HG03565 (cell line): ENCODE results near the gene SLC18A3.
A peak's percentile ranks its signal among the peaks of the same experiment; 100 is the strongest.

Source experiments
- ATAC-seq: cut with Tn5 transposase; IDR thresholded peaks from one replicate; pipeline ENCODE4 v1.9.1; 2021; ENCODE audit warnings: mild to moderate bottlenecking, moderate library complexity; ENCODE audit not compliant: unreplicated experiment

The SLC18A3 gene

DNA sequence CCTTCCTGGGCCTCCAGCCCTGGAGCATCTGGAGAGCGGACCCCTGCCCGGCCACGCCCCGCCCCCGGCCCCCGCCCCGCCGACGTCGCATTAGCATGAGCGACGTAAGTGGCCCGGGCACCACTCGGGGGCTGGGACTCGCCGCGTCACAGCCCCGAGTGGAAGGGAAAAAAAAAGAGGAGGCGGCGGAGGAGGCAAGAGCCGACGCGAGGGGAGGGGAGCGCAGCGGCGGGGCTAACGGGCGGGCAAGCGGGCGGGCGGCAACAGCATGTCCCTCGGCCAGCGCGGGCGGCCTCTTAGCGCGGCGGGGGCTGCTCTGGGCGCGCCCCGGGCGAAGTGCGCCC lies at the start of gene SLC18A3:
SLC18A3 (plus strand) TSS at position 197 of the 344 bp plus-strand sequence. CDS start 431 bp downstream, outside the sequence.
- no peak for ATAC-seq

DNA sequence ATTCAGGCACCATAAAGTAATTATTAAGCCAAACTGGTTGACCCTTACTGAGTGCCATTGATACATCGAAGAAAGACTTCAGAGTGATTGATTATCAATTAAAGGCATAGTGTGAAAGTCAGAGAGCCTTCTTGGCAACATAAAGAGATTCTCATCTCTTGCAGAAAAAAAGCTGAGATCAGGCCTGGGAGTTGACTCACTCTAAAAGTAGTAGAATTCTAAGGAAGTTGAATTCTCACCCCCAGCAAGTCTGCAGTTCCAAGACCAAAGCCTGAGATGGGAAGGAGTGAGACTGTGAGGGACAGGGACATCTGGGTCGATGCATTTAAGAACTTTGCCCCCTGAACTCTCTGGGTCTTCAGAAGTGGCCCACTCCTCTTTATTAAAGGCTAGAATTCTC lies 49.6 kb upstream of the SLC18A3 start:
- ATAC-seq: no peak

DNA sequence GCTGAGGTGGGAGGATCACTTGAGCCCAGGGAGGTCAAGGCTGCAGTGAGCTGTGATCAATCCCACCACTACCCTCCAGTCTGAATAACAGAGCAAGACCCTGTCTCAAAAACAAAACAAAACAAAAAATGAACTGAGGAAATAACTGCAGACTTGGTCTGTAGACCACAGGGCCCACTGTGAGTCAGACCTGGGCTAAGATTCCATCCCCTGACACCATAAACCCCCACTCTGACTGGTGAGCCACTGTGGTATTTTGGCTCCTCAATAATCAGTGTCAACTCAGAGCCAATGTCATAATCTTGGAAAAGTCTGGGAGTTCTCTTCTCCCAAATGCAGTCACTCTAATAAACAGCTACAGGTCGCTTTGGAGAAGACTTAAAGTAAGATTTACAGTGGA lies 47.2 kb upstream of the SLC18A3 start:
- no peak for ATAC-seq

DNA sequence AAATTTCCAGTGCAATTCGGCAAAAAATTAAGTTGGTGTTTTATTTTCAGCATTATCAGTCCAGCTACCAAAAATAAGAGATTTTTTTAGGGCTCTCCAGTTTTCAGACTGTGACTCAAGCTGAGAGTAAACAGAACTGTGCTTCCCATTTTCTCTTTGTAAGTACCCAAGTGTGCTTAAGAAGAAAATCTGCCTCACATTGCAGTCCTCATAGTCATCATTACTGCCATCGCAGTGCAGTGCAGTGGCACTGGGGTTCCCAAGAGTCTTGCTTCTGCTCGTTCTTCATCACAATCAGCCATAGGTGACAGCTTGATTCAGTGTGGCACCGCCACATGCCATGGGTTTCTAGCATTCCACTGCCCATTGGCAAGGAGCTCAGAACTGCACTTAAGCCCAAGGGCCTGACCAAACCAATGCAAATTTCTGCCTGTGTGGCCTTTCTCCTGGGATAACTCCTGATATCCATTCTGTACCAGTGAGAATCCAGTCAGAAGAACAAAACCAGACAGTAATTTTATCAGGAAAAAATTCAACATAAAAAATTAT lies 45.6 kb upstream of the SLC18A3 start:
- ATAC-seq: no peak

DNA sequence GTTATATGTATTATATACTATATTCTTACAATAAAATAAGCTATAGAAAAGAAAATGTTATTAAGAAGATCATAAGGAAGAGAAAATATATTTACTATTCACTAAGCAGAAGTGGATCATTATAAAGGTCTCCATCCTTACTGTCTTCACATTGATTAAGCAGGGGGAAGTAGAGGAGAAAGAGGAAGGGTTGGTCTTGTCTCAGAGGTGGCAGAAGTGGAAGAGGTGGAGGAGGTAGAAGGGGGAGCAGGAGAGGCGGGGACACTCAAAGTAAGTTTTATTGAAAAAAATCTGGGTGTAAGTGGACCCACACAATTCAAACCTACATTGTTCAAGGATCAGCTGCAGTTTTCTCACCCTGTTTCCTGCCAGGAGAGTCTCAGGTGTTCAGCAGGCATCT lies 42.3 kb upstream of the SLC18A3 start:
- ATAC-seq: peak; percentile 14

DNA sequence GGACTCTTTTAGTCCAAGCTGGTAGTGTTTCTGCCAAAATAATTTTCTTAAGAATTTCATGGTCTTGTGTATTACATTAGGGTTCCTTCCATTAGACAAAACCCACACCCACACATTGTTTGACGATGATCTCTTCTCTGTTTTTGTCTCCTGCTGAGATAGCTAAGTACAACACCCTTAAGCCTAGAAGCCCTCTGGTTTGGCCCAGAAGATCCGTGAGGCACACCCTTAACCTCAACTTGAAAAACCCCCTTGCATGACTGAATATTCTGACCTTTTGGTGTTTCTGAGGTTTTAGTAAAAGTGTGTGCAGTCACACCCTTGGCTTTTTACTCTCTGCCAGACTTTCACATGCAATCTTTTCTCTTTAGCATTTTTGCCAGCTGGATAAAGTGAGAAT lies 41.9 kb upstream of the SLC18A3 start:
- peak; percentile 71 for ATAC-seq

DNA sequence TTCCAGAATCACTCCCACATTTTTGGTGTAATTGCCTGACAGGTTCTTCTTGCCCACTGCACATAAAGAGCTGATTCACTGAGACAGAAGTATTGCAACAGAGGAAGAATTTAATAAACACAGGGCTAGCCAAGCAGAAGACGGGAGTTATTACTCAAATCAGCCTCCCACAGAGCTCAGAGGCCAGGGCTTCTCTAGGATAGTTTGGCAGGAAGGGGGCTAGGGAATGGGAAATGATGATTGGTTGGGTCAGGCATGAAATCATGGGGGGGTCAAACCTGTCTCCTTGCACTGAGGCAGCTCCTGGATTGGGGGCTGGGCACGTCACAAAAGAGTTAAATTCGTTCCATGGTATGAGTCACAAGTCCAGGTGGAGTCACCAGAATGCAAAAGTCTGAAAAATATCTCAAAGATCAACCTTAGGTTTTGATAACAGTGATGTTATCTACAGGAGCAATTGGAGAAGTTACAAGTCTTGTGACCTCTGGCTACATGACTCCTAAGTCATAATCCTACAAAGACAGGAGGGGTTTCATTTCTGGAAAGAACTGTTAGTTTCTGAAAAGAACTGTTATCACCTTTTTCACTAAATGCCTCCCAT lies 41.0 kb upstream of the SLC18A3 start:
- no peak for ATAC-seq

DNA sequence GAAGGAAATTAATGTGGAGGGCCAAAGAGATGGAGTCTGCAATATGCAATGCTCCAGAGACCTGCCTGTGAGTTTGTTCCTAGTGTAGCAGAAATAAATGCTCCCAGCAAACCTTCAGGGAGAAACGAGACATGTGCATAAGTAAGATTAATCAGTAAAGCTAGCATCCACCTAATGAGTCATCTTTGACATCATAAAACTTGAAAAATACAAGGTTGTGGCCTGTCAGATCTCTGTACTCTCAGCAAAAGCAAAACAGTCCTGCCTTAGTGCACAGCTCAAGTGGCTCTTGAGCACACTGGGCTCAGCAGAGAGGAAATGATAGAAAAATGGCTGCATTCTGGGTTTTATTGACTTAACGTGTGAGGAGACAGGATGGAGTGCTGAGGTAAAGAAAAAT lies 38.7 kb upstream of the SLC18A3 start:
- ATAC-seq: no peak

DNA sequence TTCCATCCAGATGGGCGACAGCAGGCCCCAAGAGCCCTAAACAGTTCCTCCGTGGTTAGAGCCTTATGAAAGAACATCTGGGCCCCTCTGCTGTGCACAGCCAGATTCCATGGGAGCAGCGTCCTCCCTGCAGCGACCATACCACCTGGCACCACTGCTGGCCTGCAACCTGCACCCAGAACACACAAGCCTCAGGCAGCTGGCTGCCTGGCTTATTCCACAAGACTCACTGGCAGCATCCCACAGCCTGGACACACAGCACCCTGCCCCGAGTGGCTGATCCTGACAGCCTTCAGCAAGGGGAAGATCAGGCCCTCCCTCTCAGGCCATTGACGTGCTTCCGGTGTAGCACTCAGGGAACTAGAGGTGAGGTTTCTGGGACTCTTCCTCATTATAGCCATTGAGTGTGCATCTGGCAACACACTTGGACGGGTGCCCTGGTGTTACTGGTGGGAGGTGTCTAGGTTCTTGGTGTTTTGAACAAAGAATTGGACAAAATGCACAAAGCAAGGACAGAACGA lies 37.5 kb upstream of the SLC18A3 start:
- no peak for ATAC-seq

DNA sequence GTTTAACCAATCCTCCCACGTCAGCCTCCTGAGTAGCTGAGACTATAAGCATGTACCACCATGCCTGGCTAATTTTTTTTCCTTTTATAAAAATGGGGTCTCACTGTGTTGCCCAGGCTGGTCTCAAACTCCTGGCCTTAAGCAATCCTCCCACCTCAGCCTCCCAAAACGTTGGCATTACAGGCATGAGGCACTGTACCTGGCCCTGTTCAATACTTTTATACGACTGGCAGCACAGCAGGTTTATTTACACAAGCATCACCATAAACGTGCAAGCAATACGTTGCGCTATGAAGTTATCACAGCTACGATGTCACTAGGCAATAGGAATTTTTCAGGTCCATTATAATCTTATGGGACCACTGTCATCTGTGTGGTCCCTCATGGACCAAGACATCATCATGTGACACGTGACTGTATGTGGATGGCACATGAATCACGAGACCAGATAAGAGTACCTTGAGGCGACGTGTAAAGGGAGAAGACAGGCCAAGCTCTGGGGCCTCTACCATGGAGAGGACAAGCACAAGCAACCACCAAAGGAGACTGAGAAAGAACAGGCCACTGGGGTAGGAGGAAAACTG lies 34.5 kb upstream of the SLC18A3 start:
- no peak for ATAC-seq

DNA sequence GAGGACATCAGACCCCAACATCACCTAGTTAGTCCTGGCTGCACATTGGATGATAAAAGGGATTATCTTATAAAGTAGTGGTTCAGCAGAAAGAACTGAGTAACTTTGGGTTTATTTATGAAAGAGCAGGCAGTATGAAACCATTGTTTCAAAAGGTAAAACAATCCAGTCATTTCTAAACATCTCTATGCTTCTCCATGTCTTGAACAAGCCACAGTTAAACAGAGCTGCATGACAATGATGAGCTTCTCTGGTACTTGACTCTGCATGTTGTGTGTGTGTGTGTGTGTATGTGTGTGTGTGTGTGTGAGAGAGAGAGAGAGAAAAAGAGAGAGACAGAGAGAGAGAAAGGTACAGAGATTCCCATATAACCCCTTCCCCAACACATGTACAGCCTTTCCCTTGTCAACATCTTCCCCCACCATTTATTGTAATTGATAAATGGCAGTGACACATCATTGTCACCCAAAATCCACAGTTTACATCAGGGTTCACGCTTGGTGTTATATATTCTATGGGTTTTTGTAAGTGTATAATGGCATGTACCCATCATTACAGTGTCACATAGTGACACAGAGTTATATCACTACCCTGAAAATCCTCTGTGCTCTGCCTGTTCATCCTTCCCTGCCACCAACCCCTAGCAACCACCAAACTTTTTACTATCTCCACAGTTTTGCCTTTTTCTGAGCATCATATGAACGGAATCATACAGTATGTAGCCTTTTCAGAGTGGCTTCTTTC lies 32.8 kb upstream of the SLC18A3 start:
- no peak for ATAC-seq

DNA sequence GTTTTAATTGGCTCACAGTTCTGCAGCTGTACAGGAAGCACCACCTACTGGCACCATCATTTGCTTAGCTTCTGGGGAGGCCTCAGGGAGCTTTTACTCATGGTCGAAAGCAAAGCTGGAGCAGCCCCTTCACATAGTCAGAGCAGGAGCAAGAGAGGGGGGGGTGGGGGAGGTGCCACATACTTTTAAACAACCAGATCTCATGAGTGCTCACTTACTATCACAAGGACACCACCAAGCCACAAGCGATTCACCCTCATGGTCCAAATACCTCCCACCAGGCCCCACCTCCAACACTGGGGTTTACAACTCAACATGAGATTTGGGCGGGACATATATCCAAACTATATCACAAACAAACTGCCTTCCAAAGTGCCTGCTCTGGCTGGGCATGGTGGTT lies 31.7 kb upstream of the SLC18A3 start:
- ATAC-seq: no peak

DNA sequence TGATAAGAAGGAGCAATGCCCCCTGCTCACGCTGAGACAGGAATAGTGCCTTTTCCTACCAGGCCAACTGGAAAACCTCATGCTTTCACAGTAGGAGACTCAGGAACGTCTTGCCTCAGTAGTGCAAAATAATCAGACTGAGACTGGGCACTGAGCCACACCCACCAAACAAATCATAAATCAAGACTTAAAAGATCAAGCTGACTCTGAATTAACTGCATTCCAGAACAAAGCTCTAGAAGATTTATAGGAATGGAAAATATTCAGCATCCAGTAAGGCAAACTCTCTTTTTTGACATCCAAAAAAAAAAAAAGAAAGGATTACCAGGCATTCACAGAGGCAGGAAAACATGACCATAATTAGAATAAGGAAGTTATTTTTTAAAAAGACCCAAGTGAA lies 30.5 kb upstream of the SLC18A3 start:
- ATAC-seq: no peak

DNA sequence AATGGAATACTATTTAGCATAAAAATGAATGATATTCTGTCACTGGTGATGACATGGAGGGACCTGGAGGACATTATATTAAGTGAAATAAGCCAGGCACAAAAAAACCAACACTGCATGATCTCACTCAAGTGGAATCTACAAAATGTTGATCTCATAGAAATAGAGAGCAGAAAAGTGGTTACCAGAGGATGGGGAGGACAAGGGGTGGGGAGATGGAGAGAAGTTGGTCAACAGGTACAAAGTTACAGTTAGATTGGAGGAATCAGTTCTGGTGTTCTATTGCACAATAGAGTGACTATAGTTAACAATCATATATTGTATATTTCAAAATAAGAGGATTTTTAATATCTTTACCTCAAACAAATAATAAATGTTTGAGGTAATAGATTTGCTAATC lies 24.7 kb upstream of the SLC18A3 start:
- no peak for ATAC-seq

DNA sequence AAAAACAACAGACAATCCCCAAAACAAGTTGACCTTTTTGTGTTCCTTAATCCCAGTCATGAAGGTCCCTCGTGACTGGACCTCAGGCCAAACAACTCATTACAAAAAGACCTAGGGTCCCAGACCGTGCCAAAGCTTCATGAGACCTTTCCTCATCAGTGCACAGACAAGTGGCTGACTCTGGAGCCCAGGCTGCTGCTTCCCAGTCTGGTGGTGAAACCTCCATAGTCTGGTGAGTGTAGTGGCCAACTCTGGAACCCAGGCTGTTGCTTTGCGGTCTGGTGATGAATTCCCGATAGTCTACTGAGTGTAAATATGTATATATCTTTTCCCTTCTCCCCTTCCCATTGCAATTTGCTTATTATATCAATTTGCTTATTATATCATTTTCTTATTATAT lies 22.1 kb upstream of the SLC18A3 start:
- no peak for ATAC-seq

DNA sequence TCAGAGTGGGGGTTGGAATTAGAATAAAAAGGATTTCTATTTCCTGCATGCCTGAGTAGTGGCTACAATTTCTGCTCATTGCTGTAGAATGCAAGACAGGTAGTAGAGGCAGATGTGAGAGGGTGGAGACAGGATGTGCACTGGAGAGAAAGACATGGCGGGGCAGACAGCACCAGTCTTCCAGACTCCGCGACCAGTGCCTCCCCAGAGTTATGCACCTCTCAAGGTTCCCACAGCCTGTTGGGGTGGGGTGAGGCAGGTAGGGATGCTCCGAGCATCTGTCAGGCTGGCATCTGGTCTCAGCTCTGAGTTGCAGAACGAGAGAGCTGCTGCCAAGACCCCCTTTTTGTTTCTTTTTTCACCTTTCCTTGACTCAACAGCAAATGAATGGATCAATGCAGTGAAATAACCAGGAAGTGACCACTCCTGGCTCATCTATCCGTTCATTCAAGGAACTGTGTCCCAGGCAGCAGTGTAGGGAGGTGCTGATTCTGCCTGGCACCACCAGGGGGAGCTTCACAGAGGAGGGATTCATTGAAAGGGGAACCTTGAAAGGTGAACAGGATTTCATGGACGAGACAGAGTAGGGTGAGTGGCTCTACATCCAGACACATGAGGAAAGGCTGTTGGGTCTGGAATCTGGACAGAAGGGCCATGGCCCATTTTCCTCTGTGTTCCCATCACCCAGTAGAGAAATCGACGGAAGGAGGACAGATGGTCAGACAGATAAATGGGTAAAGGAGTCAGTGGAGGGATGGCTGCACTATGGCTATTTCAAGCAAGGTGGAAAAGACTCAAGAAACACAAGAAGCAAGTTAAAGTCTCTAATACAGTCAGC lies 17.2 kb upstream of the SLC18A3 start:
- ATAC-seq: no peak

DNA sequence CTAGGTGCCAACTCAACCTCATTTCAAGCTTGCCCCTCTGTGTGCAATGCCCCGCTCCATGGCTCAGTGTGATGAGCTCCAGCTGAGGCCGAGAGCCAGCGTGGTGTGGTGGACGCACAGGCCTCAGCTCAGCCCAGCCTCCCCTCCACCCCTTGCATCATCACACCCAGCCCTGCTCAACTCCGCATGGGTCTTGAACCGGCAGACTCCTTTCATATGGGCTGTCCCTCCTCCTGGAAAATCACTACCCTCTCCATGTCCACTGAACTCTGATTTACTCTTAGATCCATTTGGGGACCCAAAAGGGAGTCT lies 16.6 kb upstream of the SLC18A3 start:
- ATAC-seq: no peak

DNA sequence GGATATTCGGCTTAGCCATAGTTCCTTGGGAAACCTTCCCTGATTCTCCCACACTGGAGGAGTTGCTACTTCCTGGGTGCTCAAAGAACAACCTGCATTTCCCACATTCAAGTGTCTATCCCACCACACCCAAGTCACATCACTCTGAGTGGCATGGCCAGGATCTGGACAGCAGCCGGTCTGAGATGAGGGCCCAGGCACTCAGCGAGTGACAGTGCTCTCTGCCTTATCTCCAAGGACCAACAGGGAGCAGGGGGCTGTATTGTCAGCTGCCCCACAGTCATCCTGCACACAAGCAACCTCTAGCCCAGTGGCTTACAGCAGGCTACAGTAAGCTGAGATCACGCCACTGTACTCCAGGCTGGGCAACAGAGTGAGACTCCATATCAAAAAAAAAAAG lies 16.1 kb upstream of the SLC18A3 start:
- ATAC-seq: no peak

DNA sequence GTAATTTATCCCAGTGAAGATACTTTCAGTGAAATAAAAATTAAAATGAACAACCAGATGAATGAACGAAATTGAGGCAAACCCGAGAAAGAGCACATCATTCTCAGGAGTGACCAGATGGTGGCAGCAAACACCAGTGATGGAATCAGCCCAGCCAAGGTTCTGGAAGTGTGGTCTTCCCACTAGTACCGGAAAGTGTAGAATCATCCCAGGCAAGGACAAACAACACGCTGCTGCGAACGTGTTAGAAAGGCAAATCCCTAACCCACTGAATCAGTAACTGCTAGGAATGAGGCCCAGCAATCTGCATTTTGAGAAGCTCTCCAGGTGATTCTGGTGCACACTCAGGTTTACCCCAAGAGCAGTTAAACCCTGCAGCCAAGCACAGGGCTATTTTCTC lies 15.5 kb upstream of the SLC18A3 start:
- no peak for ATAC-seq

DNA sequence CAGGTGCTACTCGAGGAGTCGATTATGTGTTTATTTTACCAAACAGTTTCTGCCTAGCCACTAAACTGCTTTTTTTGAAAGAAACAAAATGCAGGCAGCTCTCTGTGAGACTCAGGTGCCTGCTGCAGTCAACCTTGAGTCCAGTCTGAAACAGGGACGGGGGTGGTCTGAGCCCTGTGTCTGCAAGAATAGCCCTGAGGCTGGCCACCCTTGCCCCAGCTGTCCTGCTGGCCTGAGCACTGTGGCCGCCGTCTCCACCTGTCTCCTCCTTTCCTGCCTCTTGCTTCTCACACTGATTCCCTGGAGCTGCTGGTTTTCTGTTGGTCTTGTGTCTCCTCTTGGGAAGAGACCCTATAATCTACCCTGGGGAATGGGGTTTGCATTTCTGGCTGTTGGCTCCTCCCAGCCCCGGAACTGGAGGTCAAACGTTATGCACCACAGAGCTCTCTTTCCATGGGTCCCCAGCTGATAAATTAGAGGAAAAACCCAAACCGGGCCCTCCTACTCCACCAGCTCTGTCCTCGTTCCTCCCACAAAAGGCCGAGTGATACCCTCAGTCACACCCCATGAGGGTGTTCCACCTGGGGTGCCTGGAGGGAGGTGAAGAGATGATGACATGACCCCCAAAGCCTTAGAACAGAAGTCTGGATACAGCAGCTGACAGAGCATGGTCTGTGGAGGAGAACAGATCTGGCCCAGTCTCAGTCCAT lies 15.0 kb upstream of the SLC18A3 start:
- no peak for ATAC-seq
